HEK293 (cell line): Measurements from ENCODE around the gene DPY30.
A peak's percentile ranks its signal among the peaks of the same experiment; 100 is the strongest.

ENCODE experiments used
- CTCF ChIA-PET: fragments of 350-600 bp; formaldehyde crosslinking; extraction: SDS; loops from one replicate; lab custom pipeline; 2021; ENCODE audit warnings: antibody characterized with exemption; lab: Yijun Ruan, JAX
- POLR2A ChIA-PET: fragments of 300-600 bp; formaldehyde crosslinking; extraction: SDS; loops from one replicate; lab custom pipeline; 2020; ENCODE audit warnings: antibody characterized with exemption, inconsistent platforms; lab: Yijun Ruan, JAX
- H3K27ac ChIP-seq: fragments of 200-500 bp; sonication (Bioruptor generic); 2 replicates; pipeline ENCODE4 v1.5.1; 2014; ENCODE audit warnings: low read depth, low read length, control low read depth, inconsistent platforms; ENCODE audit errors: extremely low read depth
- H3K36me3 ChIP-seq, 2 experiments: fragments of 200-500 bp in 1 of 2; sonication (Bioruptor generic) in 1 of 2; 1 replicate in 1 of 2; 2 replicates in 1 of 2; pipeline ENCODE4 v1.5.1; 2014 to 2017; ENCODE audit warnings: inconsistent platforms in 2 of 2, low read length in 2 of 2; ENCODE audit not compliant: control insufficient read depth in 2 of 2, insufficient read depth in 1 of 2
- H3K4me1 ChIP-seq: fragments of 200-500 bp; sonication (Bioruptor generic); 2 replicates; pipeline ENCODE4 v1.5.1; 2014; ENCODE audit warnings: mild to moderate bottlenecking, low read length, inconsistent platforms; ENCODE audit not compliant: control insufficient read depth, insufficient read depth
- H3K4me3 ChIP-seq: 2 replicates; pipeline ENCODE4 v1.5.1; 2011; ENCODE audit warnings: low read depth, mild to moderate bottlenecking, control low read depth, low read length, moderate library complexity
- H3K9me3 ChIP-seq: fragments of 200-500 bp; sonication (Bioruptor generic); 2 replicates; pipeline ENCODE4 v1.5.1; 2014; ENCODE audit warnings: low read depth, low read length, inconsistent platforms; ENCODE audit not compliant: control insufficient read depth, insufficient read depth
- GLI2 ChIP-seq: fragments of 450-650 bp; formaldehyde crosslinking; IDR thresholded peaks from 2 replicates; pipeline ENCODE4; 2017; ENCODE audit warnings: missing biosample characterization, missing genetic modification characterization, low read depth, borderline replicate concordance
- IKZF3 ChIP-seq: fragments of 450-650 bp; IDR thresholded peaks from 2 replicates; pipeline ENCODE4 v1.5.0; 2018; ENCODE audit warnings: missing biosample characterization, mild to moderate bottlenecking, missing genetic modification characterization, moderate library complexity
- MYNN ChIP-seq: fragments of 450-650 bp; formaldehyde crosslinking; IDR thresholded peaks from 2 replicates; pipeline ENCODE4 v1.5.1; 2016; ENCODE audit warnings: missing biosample characterization, missing genetic modification characterization, borderline replicate concordance
- ZBTB1 ChIP-seq: fragments of 450-650 bp; formaldehyde crosslinking; IDR thresholded peaks from 2 replicates; pipeline ENCODE4 v1.5.1; 2016; ENCODE audit warnings: missing biosample characterization, missing genetic modification characterization
- ZBTB20 ChIP-seq: fragments of 450-650 bp; formaldehyde crosslinking; IDR thresholded peaks from 2 replicates; pipeline ENCODE4 v1.5.1; 2016; ENCODE audit warnings: missing biosample characterization, missing genetic modification characterization
- ZBTB6 ChIP-seq: fragments of 450-650 bp; formaldehyde crosslinking; IDR thresholded peaks from 2 replicates; pipeline ENCODE4 v1.5.1; 2017; ENCODE audit warnings: missing biosample characterization, missing genetic modification characterization
- ZEB2 ChIP-seq: fragments of 450-650 bp; formaldehyde crosslinking; IDR thresholded peaks from 2 replicates; pipeline ENCODE4 v1.5.1; 2016; ENCODE audit warnings: missing biosample characterization, missing genetic modification characterization
- ZFHX2 ChIP-seq: fragments of 450-650 bp; formaldehyde crosslinking; conservative IDR thresholded peaks from 2 replicates; pipeline ENCODE4 v1.5.1; 2016; ENCODE audit warnings: missing biosample characterization, missing genetic modification characterization
- ZNF121 ChIP-seq: fragments of 450-650 bp; formaldehyde crosslinking; IDR thresholded peaks from 2 replicates; pipeline ENCODE4 v1.5.1; 2016; ENCODE audit warnings: missing biosample characterization, missing genetic modification characterization
- ZNF146 ChIP-seq: fragments of 450-650 bp; formaldehyde crosslinking; IDR thresholded peaks from 2 replicates; pipeline ENCODE4 v1.5.1; 2016; ENCODE audit warnings: missing biosample characterization, missing genetic modification characterization
- ZNF169 ChIP-seq: fragments of 450-650 bp; formaldehyde crosslinking; IDR thresholded peaks from 2 replicates; pipeline ENCODE4 v1.5.1; 2016; ENCODE audit warnings: missing biosample characterization, missing genetic modification characterization
- ZNF18 ChIP-seq: fragments of 450-650 bp; formaldehyde crosslinking; IDR thresholded peaks from 2 replicates; pipeline ENCODE4 v1.5.1; 2016; ENCODE audit warnings: missing biosample characterization, missing genetic modification characterization
- ZNF221 ChIP-seq: fragments of 450-650 bp; formaldehyde crosslinking; IDR thresholded peaks from 2 replicates; pipeline ENCODE4 v1.5.1; 2017; ENCODE audit warnings: missing biosample characterization, missing genetic modification characterization, borderline replicate concordance
- ZNF580 ChIP-seq: fragments of 450-650 bp; formaldehyde crosslinking; IDR thresholded peaks from 2 replicates; pipeline ENCODE4 v1.5.1; 2016; ENCODE audit warnings: missing biosample characterization, missing genetic modification characterization
- ZNF596 ChIP-seq: fragments of 450-650 bp; IDR thresholded peaks from 2 replicates; pipeline ENCODE4 v1.5.0; 2018; ENCODE audit warnings: missing biosample characterization, mild to moderate bottlenecking, missing genetic modification characterization, moderate library complexity
- ZNF629 ChIP-seq: fragments of 450-650 bp; formaldehyde crosslinking; IDR thresholded peaks from 2 replicates; pipeline ENCODE4 v1.5.1; 2017; ENCODE audit warnings: missing biosample characterization, missing genetic modification characterization
- ZNF701 ChIP-seq: fragments of 450-650 bp; formaldehyde crosslinking; IDR thresholded peaks from 2 replicates; pipeline ENCODE4 v1.5.1; 2016; ENCODE audit warnings: missing biosample characterization, missing genetic modification characterization
- ZNF76 ChIP-seq: fragments of 450-650 bp; formaldehyde crosslinking; IDR thresholded peaks from 2 replicates; pipeline ENCODE4; 2016; ENCODE audit warnings: low read depth, missing biosample characterization, missing genetic modification characterization, borderline replicate concordance
- ZSCAN16 ChIP-seq: fragments of 450-650 bp; formaldehyde crosslinking; IDR thresholded peaks from 2 replicates; pipeline ENCODE4 v1.5.1; 2016; ENCODE audit warnings: missing biosample characterization, missing genetic modification characterization

The DPY30 gene

GRCh38 chr2:31996571-31997150, 42.9 kb downstream of the DPY30 start:
- H3K9me3 ChIP-seq = no peaks in the 10 kb centered on the region
- POLR2A ChIA-PET = interaction anchor here (1.2 kb wide), 1 partner anchor 12 kb away, joined by 3 read pairs; no protein-coding TSS in a partner anchor
- no peak overlapping the region for H3K27ac ChIP-seq
- CTCF ChIA-PET = interaction anchor here (0.6 kb wide), 1 partner anchor 38 kb away, joined by 3 read pairs; no protein-coding TSS in a partner anchor
- no peaks in the 10 kb centered on the region; the same call in 1 of the 2 replicates for H3K4me1 ChIP-seq
- H3K36me3 ChIP-seq = no peaks in the 10 kb centered on the region
- H3K4me3 ChIP-seq = no peak overlapping the region
- TF ChIP-seq ZNF146 (tag by site-specific recombination) (0 out of 2 replicates have a peak, but pooled peaks have one; percentile 11), ZSCAN16 (tag by site-specific recombination) (no peak)
- TF ChIP-seq, all 188 proteins: peak for 1

- Histone ChIP-seq H3K4me1 (no peaks in the 10 kb centered on the region; the same call in 1 of the 2 replicates), H3K4me3 (no peak overlapping the region), H3K27ac (no peak overlapping the region), H3K36me3 (no peaks in the 10 kb centered on the region; a peak in 1 of 3 replicates), H3K9me3 (no peaks in the 10 kb centered on the region)
- TF ChIP-seq ZNF221 (tag by site-specific recombination) (no peak), ZNF121 (tag by site-specific recombination) (peak; percentile 78), ZNF596 (tag by site-specific recombination) (no peak)
- ChIA-PET POLR2A (interaction anchor here (0.8 kb wide), 1 partner anchor 145 kb away, joined by 5 read pairs; no protein-coding TSS in a partner anchor), CTCF (no interaction called here)
Observed at GRCh38 chr2:31992934-31993333, 46.7 kb downstream of the DPY30 start.

GRCh38 chr2:31992025-31992579, 47.5 kb downstream of the DPY30 start:
- H3K9me3 ChIP-seq = no peaks in the 10 kb centered on the region
- TF ChIP-seq ZNF18 = 0 out of 2 replicates have a peak, but pooled peaks have one; percentile 23
- TF ChIP-seq IKZF3 (tag by site-specific recombination) = no peak
- H3K4me1 ChIP-seq = peaks cover 6% of the 10 kb centered on the region; the same call in 1 of the 2 replicates
- CTCF ChIA-PET = interaction anchor here (1.0 kb wide), 2 partner anchors 16 to 780 kb away, joined by 3 read pairs; no protein-coding TSS in a partner anchor
- no peak overlapping the region for H3K27ac ChIP-seq
- POLR2A ChIA-PET = no interaction called here
- H3K4me3 ChIP-seq = no peak overlapping the region
- no peaks in the 10 kb centered on the region; a peak in 1 of 3 replicates for H3K36me3 ChIP-seq

GRCh38 chr2:31989946-31990345, 49.7 kb downstream of the DPY30 start:
- Histone ChIP-seq H3K9me3 (no peaks in the 10 kb centered on the region), H3K4me3 (no peak overlapping the region)
- TF ChIP-seq ZBTB20 (tag by site-specific recombination) (no peak), ZNF169 (tag by site-specific recombination) (no peak)
- TF ChIP-seq, all 188 proteins: peak for 0
- ChIA-PET CTCF (interaction anchor here (0.5 to 0.7 kb wide), 3 partner anchors 205 to 477 kb away, joined by 3 read pairs; no protein-coding TSS in a partner anchor), POLR2A (no interaction called here)
- Histone ChIP-seq H3K36me3 (no peaks in the 10 kb centered on the region; a peak in 1 of 3 replicates), H3K27ac (no peak overlapping the region), H3K4me1 (peaks cover 6% of the 10 kb centered on the region; the same call in 1 of the 2 replicates)

- Histone ChIP-seq H3K4me3 (no peak overlapping the region), H3K36me3 (no peaks in the 10 kb centered on the region; a peak in 1 of 3 replicates), H3K27ac (no peak overlapping the region), H3K4me1 (peaks cover 10% of the 10 kb centered on the region; the same call in 1 of the 2 replicates), H3K9me3 (no peaks in the 10 kb centered on the region)
- ChIA-PET CTCF (no interaction called here), POLR2A (no interaction called here)
- no peak for TF ChIP-seq MYNN (tag by site-specific recombination)
- TF ChIP-seq ZNF701 (tag by site-specific recombination) = no peak
- peak; percentile 64; the same call in 1 of the 2 replicates for TF ChIP-seq ZEB2
- peak; percentile 70 for TF ChIP-seq ZNF629 (tag by site-specific recombination)
- TF ChIP-seq ZNF580 (tag by site-specific recombination) = no peak
- TF ChIP-seq ZBTB6 (tag by site-specific recombination) = no peak
- TF ChIP-seq GLI2 (tag by site-specific recombination) = no peak
- no peak for TF ChIP-seq ZBTB1 (tag by site-specific recombination)
- TF ChIP-seq ZFHX2 (tag by site-specific recombination) = no peak
- no peak for TF ChIP-seq ZNF76 (tag by site-specific recombination)
Observed at GRCh38 chr2:31987454-31988220, 52.0 kb downstream of the DPY30 start.
